BJ (cell line): ENCODE results near the gene OR4E2. TPM values are rescaled to one million over a fixed set of nuclear protein-coding genes. Genes with fewer than 3 reads are reported as not detected.

Experiments
- CTCF ChIA-PET: fragments of 350-600 bp; formaldehyde crosslinking; extraction: SDS; loops from one replicate; lab custom pipeline; 2021; ENCODE audit warnings: antibody characterized with exemption, inconsistent platforms; lab: Yijun Ruan, JAX
- POLR2A ChIA-PET: fragments of 300-600 bp; sonication (Branson Sonifier 250); formaldehyde crosslinking; extraction: SDS; loops from one replicate; lab custom pipeline; 2021; ENCODE audit warnings: antibody characterized with exemption; lab: Charles Lee
- DNase-seq: peaks from one replicate; pipeline ENCODE4 v3.0.0-alpha.2; 2011; ENCODE audit warnings: low read depth
- H3K27me3 ChIP-seq: 2 replicates; pipeline ENCODE4 v1.6.0; 2011; ENCODE audit warnings: low read length; ENCODE audit not compliant: control insufficient read depth, insufficient read depth
- H3K36me3 ChIP-seq: 2 replicates; pipeline ENCODE4 v1.5.1; 2011; ENCODE audit warnings: low read length; ENCODE audit not compliant: control insufficient read depth, insufficient read depth
- H3K4me3 ChIP-seq: 2 replicates; pipeline ENCODE4 v1.5.1; 2011; ENCODE audit warnings: low read depth, mild to moderate bottlenecking, control low read depth, low read length
- CTCF ChIP-seq: IDR thresholded peaks from 2 replicates; pipeline ENCODE4 v1.5.1; 2011; ENCODE audit warnings: low read depth, mild to moderate bottlenecking, control low read depth, inconsistent platforms, low read length, moderate library complexity; ENCODE audit not compliant: insufficient read depth
- polyA plus RNA-seq: library from polyadenylated mRNA; depleted of rRNA; stranded (reverse); fragments of >200 nt; gene quantifications from 2 replicates; pipeline ENCODE4 v1.2.3, GENCODE V29; 2011; rRNA removed
- small RNA-seq: library from RNA; depleted of rRNA; stranded (forward); fragments of <200 nt; gene quantifications from one replicate; pipeline ENCODE3, GENCODE V24; 2012; ENCODE audit warnings: low replicate concordance, low read depth; ENCODE audit not compliant: insufficient read length

Gene OR4E2
- polyA plus RNA-seq, 1 experiment: not detected

- no peak for DNase-seq
- Histone ChIP-seq H3K36me3 (no peaks in the 10 kb centered on the region), H3K4me3 (no peak overlapping the region), H3K27me3 (no peaks in the 10 kb centered on the region)
- ChIA-PET CTCF (no interaction called here), POLR2A (no interaction called here)
- no peak for TF ChIP-seq CTCF
Measured at GRCh38 chr14:21714318-21714929, 60.8 kb downstream of the OR4E2 start.

Small RNA genes within 50 kb of the gene (small RNA-seq; reads per million reads assigned to genes)
- not detected for gene AC243972.3

Other genes starting within 250 kb of the OR4E2 start
- gene CHD8, start 197.7 kb upstream of the OR4E2 start, polyA plus RNA-seq: 16.8 and 25.4 TPM in 2 replicates
- 20.3 and 29.9 TPM in 2 replicates for gene RAB2B, start 176.9 kb upstream of the OR4E2 start, polyA plus RNA-seq
- gene TOX4, start 176.6 kb upstream of the OR4E2 start, polyA plus RNA-seq: 105 and 141 TPM in 2 replicates
- 52.3 and 63.3 TPM in 2 replicates for gene METTL3, start 142.5 kb upstream of the OR4E2 start, polyA plus RNA-seq
- gene SALL2, start 127.5 kb upstream of the OR4E2 start, polyA plus RNA-seq: 4.0 and 7.2 TPM in 2 replicates
- not detected in 2 replicates for gene OR10G3, start 73.8 kb upstream of the OR4E2 start, polyA plus RNA-seq
- not detected in 2 replicates for gene OR10G2, start 18.9 kb upstream of the OR4E2 start, polyA plus RNA-seq
- not detected in 2 replicates for gene OR4E1, start 20.0 kb downstream of the OR4E2 start, polyA plus RNA-seq